ENCODE data around the gene CYB5D1. TPM values are rescaled to one million over a fixed set of nuclear protein-coding genes. Genes with fewer than 3 reads are reported as not detected.
A peak's percentile ranks its signal among the peaks of the same experiment; 100 is the strongest.

The CYB5D1 gene
- polyA plus RNA-seq, 4 donors: 10.6 to 28.9 (median 24.4) TPM

DNA sequence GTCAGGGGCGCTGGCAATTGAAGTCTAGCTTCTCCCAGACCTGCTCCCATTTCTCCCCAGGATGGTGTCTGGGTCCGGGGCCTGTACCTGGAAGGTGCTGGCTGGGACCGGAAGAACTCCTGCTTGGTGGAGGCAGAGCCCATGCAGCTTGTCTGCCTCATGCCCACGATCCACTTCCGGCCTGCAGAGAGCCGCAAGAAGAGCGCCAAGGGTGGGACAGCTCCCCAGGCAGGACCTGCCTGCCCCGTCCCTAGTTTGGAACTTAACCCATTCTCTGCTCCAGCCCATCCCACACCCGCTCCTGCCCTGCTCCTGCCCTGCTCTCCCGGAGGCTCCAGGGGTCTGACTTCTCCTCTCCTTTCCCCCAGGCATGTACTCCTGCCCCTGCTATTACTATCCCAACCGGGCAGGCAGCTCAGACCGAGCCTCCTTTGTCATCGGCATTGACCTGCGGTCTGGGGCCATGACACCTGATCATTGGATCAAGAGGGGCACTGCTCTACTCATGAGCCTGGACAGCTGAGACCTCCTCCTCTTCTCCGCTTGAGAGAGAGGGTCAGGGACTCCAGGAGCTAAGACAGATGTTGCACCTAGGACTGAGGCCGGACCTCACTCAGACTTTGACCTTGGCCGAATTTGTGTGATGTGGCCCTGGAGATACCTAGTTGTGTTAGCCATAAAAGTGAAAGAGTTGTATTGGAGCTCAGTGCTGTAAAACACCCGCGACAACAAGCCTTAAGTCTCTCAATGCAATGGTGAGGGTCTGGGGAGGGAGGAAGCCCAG is 24.6 kb upstream of the CYB5D1 start:
- no peak for DNase-seq (ENCODE audit: low read depth in 4 of 4, low spot score in 3 of 4)

- DNase-seq (ENCODE audit: low read depth in 4 of 4, low spot score in 3 of 4): peak in 3 of 4 donors; percentile 82 to 88 (median 86)
Measured at GRCh38 chr17:7833795-7834541, 23.8 kb upstream of the CYB5D1 start, which contains the start of gene KDM6B. KDM6B (plus strand) TSS chr17:7834217; CDS start chr17:7845555, 11,338 bp downstream.

DNA sequence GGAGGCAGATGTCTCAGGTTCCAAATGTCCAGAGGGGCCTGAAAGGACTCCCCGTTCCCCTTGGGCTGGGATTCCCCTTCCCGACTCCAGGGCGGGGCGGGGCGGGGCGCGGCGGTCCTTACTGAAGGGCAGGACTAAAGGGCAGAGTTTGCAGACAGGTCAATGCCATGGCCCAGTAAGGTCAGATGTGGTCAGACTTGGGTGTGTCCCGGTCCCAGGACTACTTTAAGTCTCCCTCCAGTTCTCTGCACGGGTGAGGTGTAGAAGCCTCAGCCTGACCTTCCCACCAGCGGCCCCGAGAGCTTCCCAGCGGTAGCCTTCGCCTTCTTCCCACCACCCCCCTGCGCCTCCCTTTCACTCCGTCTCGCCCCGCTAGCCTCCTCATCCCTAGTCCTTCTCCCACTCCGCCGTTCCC is 23.3 kb upstream of the CYB5D1 start:
- DNase-seq (ENCODE audit: low read depth in 4 of 4, low spot score in 3 of 4): no peak

GRCh38 chr17:7834957-7835813 is 22.6 kb upstream of the CYB5D1 start:
- peak; percentile 95 to 98 (median 97) for DNase-seq (ENCODE audit: low read depth in 4 of 4, low spot score in 3 of 4)

GRCh38 chr17:7835814-7836595 is 21.8 kb upstream of the CYB5D1 start:
- DNase-seq (ENCODE audit: low read depth in 4 of 4, low spot score in 3 of 4): peak in 1 of 4 donors; percentile 61

- peak; percentile 87 to 93 (median 90) for DNase-seq (ENCODE audit: low read depth in 4 of 4, low spot score in 3 of 4)
Measured at GRCh38 chr17:7836596-7837407, 21.0 kb upstream of the CYB5D1 start.

DNA sequence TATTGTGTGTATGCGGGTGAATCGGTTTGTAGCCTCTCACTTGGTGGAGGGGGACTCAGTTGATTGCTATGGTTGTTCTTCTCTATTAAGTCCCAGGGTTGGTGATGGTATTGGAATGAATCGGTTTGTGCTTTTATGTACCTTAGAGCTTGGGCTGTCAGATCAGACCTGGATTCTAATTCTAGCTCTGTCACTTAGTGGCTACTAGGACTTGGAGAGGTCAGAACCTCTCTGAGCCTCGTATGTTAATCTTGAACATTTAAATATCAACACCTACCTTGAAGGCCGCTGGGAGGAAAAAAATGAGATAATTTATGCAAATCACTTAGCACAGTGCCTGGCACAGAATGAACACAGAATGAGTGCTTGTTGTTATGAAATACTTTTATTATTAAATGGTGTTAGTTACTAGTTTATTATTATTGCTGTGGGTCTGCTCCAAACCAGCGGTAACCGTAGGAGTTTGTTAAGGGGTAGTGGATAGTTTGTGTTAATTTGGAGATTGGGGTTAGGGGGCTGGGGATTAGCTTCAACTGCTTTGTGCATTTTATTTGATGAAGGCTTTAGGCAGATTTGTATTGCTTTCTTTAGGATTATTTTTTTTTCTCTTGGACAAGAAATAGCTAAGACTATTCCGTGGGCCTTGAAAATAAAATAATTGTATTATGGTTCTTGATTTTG is 20.3 kb upstream of the CYB5D1 start:
- DNase-seq (ENCODE audit: low read depth in 4 of 4, low spot score in 3 of 4): no peak

- peak in 1 of 4 donors; percentile 50 for DNase-seq (ENCODE audit: low read depth in 4 of 4, low spot score in 3 of 4)
Measured at GRCh38 chr17:7838090-7839075, 19.4 kb upstream of the CYB5D1 start.

- no peak for DNase-seq (ENCODE audit: low read depth in 4 of 4, low spot score in 3 of 4)
Measured at GRCh38 chr17:7839190-7839875, 18.5 kb upstream of the CYB5D1 start.

DNA sequence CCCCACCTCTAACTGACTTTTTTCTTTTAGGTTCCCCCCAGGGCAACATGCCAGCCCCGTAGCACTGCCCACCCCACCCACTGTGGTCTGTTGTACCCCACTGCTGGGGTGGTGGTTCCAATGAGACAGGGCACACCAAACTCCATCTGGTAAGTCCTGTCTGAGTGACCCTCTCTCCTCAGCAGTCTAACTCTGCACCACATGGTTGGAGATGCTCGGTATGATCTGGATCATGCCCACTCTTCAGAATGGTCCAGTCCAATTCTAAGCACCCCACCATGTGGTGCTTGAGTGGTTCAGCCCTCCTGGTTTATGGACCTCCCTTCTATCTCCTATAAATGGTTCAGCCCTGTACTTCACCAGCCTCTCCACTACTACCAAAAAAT is 17.9 kb upstream of the CYB5D1 start:
- DNase-seq (ENCODE audit: low read depth in 4 of 4, low spot score in 3 of 4): no peak

- no peak for DNase-seq (ENCODE audit: low read depth in 4 of 4, low spot score in 3 of 4)
Measured at GRCh38 chr17:7840441-7840840, 17.4 kb upstream of the CYB5D1 start.

GRCh38 chr17:7840875-7841274 is 16.9 kb upstream of the CYB5D1 start:
- DNase-seq (ENCODE audit: low read depth in 4 of 4, low spot score in 3 of 4): no peak

- DNase-seq (ENCODE audit: low read depth in 4 of 4, low spot score in 3 of 4): peak in 1 of 4 donors; percentile 29
Measured at GRCh38 chr17:7841396-7841914, 16.3 kb upstream of the CYB5D1 start.

DNA sequence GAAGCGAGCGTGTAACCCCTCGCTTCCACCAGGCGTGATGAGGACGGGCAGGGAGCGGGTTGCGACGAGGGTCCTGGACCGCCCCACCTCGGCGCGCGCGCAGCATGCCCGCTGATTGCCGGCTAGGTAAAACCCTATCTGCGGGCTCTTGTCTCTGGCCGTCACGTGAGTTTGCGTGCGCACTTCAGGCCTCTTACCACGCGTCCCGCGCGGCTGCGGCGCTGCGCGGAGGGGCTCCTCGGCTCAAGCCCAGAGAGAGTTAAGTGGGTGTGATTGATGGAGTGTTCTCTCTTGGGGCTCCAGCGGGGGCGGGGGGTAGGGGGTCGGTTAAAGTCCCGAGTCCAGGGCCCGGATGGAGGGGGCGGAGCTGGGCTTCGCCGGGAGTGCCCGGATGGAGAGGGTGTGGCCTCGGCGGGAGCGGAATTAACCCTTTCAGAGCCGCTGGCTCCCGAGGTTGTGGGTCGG is 15.9 kb upstream of the CYB5D1 start:
- peak; percentile 79 to 86 (median 84) for DNase-seq (ENCODE audit: low read depth in 4 of 4, low spot score in 3 of 4)

GRCh38 chr17:7842380-7843256 is 15.2 kb upstream of the CYB5D1 start:
- DNase-seq (ENCODE audit: low read depth in 4 of 4, low spot score in 3 of 4): peak in 1 of 4 donors; percentile 19

GRCh38 chr17:7843257-7843535 is 14.6 kb upstream of the CYB5D1 start:
- DNase-seq (ENCODE audit: low read depth in 4 of 4, low spot score in 3 of 4): no peak
